Stimulated activated naive CD8-positive, alpha-beta T cell treated with anti-CD3 and anti-CD28 coated beads, Interleukin-15, Interleukin-2, amounts not matched to agents 100 ng/mL and 50 ng/mL, for 24 hours (primary cell): Measurements from ENCODE around the gene HMOX2.
A peak's percentile ranks its signal among the peaks of the same experiment; 100 is the strongest.

Experiments used
- H3K27ac Mint-ChIP-seq: one replicate; pipeline ENCODE4 v1.8.0; 2021; ENCODE audit warnings: mild to moderate bottlenecking, mixed read lengths
- H3K27me3 Mint-ChIP-seq: one replicate; pipeline ENCODE4 v1.8.0; 2021; ENCODE audit warnings: mixed read lengths
- H3K36me3 Mint-ChIP-seq: one replicate; pipeline ENCODE4 v1.8.0; 2021; ENCODE audit warnings: low read depth, mixed read lengths
- H3K4me1 Mint-ChIP-seq: one replicate; pipeline ENCODE4 v1.8.0; 2021; ENCODE audit warnings: low read depth, mixed read lengths
- H3K4me3 Mint-ChIP-seq: one replicate; pipeline ENCODE4 v1.8.0; 2021; ENCODE audit warnings: mild to moderate bottlenecking, mixed read lengths
- H3K9me3 Mint-ChIP-seq: one replicate; pipeline ENCODE4 v1.8.0; 2021; ENCODE audit warnings: mixed read lengths

The HMOX2 gene

DNA sequence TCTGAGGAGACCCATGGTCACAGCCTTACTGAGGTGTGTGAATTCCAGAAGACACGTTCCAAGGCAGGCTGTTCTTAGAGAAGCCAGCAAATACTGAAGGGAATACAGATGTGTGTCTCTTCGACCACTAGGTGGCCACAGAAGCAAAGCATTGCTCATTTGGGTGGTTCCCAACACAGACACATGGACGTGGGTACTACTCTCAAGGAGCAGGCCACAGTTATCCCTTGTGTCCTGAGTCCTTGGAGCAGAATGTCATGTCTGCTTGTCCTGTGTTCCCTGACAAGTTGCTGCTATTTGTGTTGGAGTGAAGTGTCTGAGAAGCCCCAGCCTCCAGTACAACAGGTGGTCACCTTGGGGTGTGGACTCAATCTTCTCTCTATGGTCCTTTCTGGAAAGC is 30.3 kb downstream of the HMOX2 start:
- Mint-ChIP-seq H3K27ac (peak overlapping the region; percentile 73), H3K4me3 (peak overlapping the region; percentile 8), H3K4me1 (peaks cover 48% of the 10 kb centered on the region), H3K9me3 (no peaks in the 10 kb centered on the region), H3K36me3 (peaks cover 33% of the 10 kb centered on the region), H3K27me3 (no peaks in the 10 kb centered on the region)

DNA sequence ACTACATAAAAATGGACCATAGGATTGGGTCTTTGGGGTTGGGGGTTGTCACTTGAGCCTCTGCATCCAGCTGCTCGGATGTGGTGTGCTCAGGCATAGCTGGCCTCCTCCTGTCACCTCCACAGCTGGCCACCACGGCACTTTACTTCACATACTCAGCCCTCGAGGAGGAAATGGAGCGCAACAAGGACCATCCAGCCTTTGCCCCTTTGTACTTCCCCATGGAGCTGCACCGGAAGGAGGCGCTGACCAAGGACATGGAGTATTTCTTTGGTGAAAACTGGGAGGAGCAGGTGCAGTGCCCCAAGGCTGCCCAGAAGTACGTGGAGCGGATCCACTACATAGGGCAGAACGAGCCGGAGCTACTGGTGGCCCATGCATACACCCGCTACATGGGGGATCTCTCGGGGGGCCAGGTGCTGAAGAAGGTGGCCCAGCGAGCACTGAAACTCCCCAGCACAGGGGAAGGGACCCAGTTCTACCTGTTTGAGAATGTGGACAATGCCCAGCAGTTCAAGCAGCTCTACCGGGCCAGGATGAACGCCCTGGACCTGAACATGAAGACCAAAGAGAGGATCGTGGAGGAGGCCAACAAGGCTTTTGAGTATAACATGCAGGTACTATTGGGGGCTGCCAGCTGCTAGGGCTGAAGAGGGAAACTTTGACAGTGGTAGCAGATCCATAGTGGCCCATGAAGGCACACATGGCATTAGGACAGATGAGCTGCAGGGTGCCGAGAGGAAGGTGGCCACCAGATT is 31.6 kb downstream of the HMOX2 start:
- no peaks in the 10 kb centered on the region for H3K27me3 Mint-ChIP-seq

DNA sequence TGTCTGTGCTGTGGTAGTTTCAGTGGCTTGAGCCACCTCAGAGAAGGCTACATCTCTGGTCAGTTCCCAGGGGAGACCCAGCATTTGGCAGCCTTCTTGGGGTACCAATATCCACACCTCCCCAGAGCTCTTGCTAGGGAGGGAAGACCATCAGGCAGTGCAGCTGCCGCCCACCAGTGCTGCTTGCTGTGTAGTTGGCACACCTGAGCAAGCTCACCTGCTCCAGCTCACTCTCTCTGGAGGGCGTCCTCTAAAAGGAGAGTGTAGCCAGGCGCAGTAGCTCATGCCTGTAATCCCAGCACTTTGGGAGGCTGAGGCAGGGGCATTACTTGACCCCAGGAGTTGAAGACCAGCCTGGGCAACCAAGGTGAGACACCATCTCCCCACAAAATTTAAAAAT is 32.6 kb downstream of the HMOX2 start:
- H3K27me3 Mint-ChIP-seq = no peaks in the 10 kb centered on the region
- H3K36me3 Mint-ChIP-seq = peaks cover 46% of the 10 kb centered on the region
- no peak overlapping the region for H3K4me3 Mint-ChIP-seq
- no peak overlapping the region for H3K27ac Mint-ChIP-seq
- peaks cover 40% of the 10 kb centered on the region for H3K4me1 Mint-ChIP-seq
- no peaks in the 10 kb centered on the region for H3K9me3 Mint-ChIP-seq

More for the DNA sequence above, 31.6 kb downstream of the HMOX2 start:
- no peak overlapping the region for H3K4me3 Mint-ChIP-seq
- peaks cover 43% of the 10 kb centered on the region for H3K36me3 Mint-ChIP-seq
- peaks cover 41% of the 10 kb centered on the region for H3K4me1 Mint-ChIP-seq
- no peaks in the 10 kb centered on the region for H3K9me3 Mint-ChIP-seq
- H3K27ac Mint-ChIP-seq = peak overlapping the region; percentile 73

DNA sequence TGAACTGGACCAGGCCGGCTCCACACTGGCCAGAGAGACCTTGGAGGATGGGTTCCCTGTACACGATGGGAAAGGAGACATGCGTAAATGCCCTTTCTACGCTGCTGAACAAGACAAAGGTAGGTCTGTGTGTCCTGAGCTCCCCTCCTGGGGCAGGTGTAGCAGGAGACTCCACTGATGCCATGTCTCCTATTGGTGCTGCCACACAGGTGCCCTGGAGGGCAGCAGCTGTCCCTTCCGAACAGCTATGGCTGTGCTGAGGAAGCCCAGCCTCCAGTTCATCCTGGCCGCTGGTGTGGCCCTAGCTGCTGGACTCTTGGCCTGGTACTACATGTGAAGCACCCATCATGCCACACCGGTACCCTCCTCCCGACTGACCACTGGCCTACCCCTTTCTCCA is 33.2 kb downstream of the HMOX2 start:
- Mint-ChIP-seq H3K4me1 (peaks cover 40% of the 10 kb centered on the region), H3K36me3 (peaks cover 46% of the 10 kb centered on the region), H3K4me3 (no peak overlapping the region), H3K27ac (no peak overlapping the region), H3K9me3 (no peaks in the 10 kb centered on the region), H3K27me3 (no peaks in the 10 kb centered on the region)

DNA sequence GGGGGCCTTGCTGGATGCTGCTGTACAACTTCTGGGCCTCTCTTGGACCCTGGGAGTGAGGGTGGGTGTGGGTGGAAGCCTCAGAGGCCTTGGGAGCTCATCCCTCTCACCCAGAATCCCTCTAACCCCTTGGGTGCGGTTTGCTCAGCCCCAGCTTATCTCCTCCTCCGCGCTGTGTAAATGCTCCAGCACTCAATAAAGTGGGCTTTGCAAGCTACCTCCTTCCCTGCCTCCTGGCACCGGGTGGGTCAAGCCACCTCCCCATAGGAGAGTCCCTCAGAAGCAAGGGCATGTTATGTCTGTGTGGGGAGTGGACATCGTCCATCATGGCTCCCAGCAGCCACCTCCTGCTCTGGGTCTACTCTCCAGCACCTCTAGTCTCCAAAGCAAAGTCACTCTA is 33.9 kb downstream of the HMOX2 start:
- H3K4me1 Mint-ChIP-seq = peaks cover 40% of the 10 kb centered on the region
- H3K9me3 Mint-ChIP-seq = no peaks in the 10 kb centered on the region
- peak overlapping the region; percentile 34 for H3K27ac Mint-ChIP-seq

DNA sequence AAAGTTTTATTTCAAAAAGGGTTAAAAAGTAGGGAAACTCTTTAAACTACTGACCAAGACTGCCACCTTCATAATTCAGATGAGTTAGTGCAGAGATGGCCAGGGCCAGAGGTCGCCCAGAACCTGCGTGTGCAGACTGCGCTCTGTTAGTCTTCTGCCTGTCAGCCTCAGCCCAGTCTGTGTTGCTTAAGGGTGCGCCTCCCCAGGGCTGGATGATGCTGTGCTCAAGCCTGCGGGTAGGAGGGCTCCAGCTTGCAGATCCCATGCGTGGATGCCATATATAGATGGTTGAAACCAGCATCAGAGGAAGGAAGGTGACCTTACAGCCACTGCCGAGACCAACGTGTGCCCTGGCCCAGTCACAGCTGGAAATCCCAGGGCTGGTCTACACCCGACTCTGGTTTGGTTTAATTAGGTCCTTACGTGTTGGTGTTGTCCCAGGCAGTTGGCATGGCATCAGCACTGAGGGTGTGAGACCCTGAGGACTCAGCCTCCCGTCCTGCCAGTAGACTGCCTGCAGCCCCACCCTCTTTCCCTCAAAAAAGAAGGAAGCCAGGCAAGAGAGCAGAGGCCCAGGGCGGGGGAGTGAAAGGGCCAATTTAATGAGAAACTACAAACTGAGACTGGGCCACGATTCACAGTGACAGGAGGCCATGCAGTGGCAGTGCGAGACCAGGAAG is 34.7 kb downstream of the HMOX2 start:
- no peaks in the 10 kb centered on the region for H3K27me3 Mint-ChIP-seq
- peaks cover 40% of the 10 kb centered on the region for H3K4me1 Mint-ChIP-seq
- no peaks in the 10 kb centered on the region for H3K9me3 Mint-ChIP-seq
- peaks cover 44% of the 10 kb centered on the region for H3K36me3 Mint-ChIP-seq
- H3K27ac Mint-ChIP-seq = peak overlapping the region; percentile 36
- H3K4me3 Mint-ChIP-seq = no peak overlapping the region

More for the DNA sequence above, 33.9 kb downstream of the HMOX2 start:
- no peak overlapping the region for H3K4me3 Mint-ChIP-seq
- peaks cover 46% of the 10 kb centered on the region for H3K36me3 Mint-ChIP-seq
- H3K27me3 Mint-ChIP-seq = no peaks in the 10 kb centered on the region

DNA sequence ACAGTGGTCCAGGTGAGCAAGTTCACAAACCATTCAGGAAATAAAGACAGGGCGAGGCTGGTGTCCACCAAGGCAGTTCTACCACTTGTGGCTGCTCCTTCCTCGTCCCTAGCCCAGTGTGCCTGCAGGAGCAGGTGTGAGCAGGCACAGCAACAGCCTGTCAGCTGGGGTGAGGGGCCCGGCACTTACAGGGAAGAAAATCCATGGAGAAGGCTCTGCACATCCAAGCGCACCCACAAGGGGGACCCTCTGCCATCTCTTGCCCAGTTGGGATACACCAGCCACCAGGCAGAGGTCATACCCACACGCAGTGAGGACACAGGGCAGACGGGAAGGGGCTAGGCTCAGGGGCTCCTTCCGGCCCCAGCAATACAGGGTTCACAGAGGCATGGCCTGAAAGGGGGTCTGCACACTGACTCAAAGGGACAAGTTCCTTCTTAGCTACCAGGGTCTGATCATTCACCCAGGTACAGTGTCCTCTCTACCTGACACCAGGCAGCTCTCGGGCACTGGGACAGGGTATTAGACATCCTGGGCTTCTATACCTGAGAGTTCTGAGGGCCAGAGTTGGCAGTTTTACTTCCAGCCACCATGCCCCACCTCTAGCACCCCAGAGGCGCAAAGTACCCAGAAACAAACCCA is 35.4 kb downstream of the HMOX2 start:
- no peaks in the 10 kb centered on the region for H3K27me3 Mint-ChIP-seq
- peaks cover 39% of the 10 kb centered on the region for H3K4me1 Mint-ChIP-seq
- H3K36me3 Mint-ChIP-seq = peaks cover 40% of the 10 kb centered on the region
- no peak overlapping the region for H3K27ac Mint-ChIP-seq
- no peak overlapping the region for H3K4me3 Mint-ChIP-seq
- no peaks in the 10 kb centered on the region for H3K9me3 Mint-ChIP-seq

DNA sequence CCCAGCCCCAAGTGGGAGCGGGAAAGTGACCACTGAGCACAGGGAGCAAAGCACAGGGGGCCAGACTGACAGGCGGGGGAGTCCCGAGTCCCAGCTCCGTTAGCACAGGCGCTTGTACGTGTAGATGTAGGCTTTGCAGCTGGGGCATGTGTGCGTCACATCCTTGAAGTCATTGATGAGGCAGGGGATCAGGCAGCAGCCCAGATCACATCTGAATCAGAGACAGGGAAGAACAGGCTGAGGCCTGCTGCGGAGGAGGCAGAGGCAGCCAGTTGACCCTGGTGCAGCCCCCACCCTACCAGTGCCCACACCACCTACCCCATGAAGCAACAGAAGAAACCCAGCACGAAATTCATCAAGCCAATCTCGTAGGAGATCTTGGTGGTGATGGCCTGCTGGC is 36.3 kb downstream of the HMOX2 start:
- peaks cover 44% of the 10 kb centered on the region for H3K4me1 Mint-ChIP-seq
- H3K9me3 Mint-ChIP-seq = no peaks in the 10 kb centered on the region
- H3K27ac Mint-ChIP-seq = no peak overlapping the region
- no peak overlapping the region for H3K4me3 Mint-ChIP-seq
- no peaks in the 10 kb centered on the region for H3K27me3 Mint-ChIP-seq
- peaks cover 35% of the 10 kb centered on the region for H3K36me3 Mint-ChIP-seq

DNA sequence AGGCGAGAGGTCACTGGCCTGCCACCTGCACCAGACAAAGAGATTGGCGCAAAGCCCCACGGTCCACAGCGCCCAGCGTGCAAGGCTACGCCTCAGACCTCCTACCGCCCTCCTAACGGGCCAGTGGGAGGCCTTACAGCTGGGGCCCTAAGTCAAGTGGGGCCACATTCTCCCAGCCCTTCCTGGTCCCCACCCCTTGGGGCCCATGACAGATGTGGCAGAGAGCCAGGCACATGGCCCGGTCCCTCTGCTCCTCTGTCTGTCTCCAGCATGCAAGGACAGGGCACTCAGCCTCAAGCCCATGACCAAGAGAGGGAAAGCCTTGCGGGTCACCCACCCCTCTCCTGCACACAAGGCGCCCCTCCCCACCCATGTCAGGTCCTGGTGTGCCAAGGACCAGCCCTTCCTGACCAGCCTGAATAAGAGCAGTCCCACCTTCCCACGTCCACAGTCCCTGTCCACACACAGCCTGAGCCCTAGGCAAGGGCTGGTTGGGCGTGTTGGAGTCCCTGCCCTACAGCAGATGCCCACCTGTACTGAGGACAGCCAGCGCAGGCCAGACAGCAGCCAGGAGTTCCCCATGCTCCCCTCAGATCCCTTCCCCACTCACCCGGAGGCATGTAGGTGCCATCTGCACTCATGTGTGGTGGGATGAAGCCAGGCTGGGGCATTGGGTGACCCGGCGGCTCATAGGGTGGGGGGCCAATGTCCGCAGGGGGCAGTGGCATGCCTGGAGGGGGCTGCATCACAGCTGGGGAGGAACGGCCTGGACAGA is 37.1 kb downstream of the HMOX2 start:
- no peak overlapping the region for H3K4me3 Mint-ChIP-seq
- peaks cover 27% of the 10 kb centered on the region for H3K36me3 Mint-ChIP-seq
- no peaks in the 10 kb centered on the region for H3K27me3 Mint-ChIP-seq
- H3K4me1 Mint-ChIP-seq = peaks cover 44% of the 10 kb centered on the region
- H3K9me3 Mint-ChIP-seq = no peaks in the 10 kb centered on the region
- H3K27ac Mint-ChIP-seq = peak overlapping the region; percentile 49

DNA sequence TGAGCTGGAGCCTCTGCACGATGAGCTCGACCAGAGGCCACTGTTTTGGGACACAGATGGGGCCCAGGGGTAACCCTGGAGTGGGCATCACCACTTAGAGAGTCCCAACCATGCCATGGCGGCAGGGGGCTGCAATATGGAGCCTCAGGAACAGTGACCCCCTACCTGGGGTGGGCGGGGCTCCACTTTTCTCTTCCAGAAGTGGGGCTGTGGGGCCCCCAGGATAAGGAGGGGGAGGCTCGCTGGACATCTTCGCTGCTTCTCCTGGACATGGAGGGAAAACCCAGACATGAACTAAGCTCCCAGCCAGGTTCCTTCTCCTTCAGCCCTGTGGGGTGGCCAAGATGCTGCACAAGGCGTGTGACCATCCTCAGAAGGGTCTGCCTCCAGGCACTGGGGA is 37.7 kb downstream of the HMOX2 start:
- Mint-ChIP-seq H3K36me3 (peaks cover 26% of the 10 kb centered on the region), H3K4me3 (no peak overlapping the region), H3K27me3 (no peaks in the 10 kb centered on the region), H3K9me3 (no peaks in the 10 kb centered on the region), H3K4me1 (peaks cover 48% of the 10 kb centered on the region), H3K27ac (peak overlapping the region; percentile 55)

DNA sequence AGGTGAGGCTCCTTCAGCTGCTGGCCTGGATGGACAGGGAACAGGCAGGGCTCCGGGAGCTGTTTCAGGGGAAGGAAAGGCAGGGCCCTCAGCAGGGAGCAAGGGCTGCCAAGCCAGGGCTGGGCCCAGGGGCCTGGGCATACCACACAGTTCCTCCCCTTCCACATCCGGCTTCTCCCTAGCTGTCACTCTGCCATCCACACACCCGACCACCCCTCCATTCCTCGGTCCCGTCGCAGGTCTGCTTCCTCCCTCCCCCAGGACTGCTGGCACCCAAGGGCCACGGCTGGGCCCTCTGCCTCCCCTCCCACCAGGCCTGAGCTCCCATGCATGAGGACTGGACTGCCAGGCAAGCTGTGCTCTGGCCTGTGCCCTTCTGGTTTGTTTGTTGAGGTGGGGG is 38.4 kb downstream of the HMOX2 start:
- Mint-ChIP-seq H3K27ac (peak overlapping the region; percentile 89), H3K9me3 (no peaks in the 10 kb centered on the region), H3K4me1 (peaks cover 48% of the 10 kb centered on the region), H3K36me3 (peaks cover 26% of the 10 kb centered on the region), H3K27me3 (no peaks in the 10 kb centered on the region), H3K4me3 (no peak overlapping the region)

DNA sequence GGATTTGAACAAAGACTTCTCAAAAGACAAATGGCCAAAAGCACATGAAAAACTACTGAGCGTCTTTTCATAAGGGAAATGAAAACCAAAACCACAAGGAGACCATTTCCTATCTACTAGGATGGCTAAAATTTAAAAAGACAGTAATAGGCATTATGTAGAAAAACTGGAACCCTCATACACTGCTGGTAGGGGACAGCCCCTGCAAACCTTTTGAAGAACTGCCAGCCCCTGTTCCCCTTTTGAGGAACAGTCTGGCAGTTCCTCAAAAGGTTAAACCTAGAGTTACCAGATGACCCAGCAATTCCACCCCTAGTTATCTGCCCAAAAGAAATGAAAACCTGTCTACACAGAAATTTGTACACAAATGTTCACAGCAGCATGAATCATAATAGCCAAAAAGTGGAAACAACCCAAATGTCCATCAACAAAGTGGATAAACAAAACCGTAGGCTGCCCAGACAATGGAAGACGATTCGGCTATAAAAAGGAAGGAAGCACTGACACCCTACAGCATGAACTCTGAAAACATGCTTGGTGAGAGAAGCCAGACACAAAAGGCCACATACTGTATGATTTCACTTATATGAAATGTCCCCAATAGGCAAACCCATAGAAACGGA is 39.5 kb downstream of the HMOX2 start:
- Mint-ChIP-seq H3K36me3 (peaks cover 21% of the 10 kb centered on the region), H3K4me1 (peaks cover 48% of the 10 kb centered on the region), H3K27ac (peak overlapping the region; percentile 89), H3K27me3 (no peaks in the 10 kb centered on the region), H3K9me3 (no peaks in the 10 kb centered on the region), H3K4me3 (peak overlapping the region; percentile 53)

DNA sequence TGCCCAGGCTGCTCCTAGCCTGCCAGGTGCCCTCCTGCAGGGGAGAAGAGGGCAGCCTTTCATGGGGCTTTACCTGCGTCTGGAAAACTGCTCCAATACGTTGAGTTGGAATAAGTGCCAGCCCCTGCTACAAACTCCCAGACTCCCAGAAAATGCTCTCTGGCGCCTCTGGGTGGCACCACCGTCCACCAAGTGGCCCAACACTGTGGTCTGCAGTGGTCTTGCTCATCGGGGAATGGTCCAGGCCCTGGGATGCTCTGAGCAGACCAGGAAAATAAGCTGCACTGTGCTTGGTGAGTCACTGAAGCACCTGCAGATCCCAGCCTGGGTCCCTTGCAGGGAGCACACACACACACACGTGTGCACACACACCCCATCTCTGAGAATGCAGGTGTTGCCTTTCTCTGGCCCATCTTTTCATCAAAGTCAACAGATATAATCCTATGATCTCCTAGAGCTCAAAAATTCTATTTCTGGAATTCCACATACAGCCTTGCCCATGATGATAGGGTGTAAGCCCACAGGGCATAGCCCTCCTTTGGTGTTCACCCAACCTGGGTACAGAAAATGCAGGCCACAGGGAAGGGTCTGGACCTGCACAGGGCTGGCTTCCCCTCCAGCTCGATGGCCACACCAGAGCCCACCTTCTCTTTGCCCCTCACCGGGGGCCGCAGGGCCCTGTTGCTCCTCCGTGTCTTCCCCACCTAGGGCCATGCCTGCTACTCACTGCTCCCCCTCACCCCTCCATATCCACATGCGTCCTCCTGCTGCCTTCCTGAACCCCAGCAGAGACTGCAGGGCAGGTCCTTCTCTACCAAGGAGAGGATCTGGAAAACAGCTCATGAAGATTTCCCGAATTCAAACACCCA is 41.8 kb downstream of the HMOX2 start:
- peak overlapping the region; percentile 49 for H3K27ac Mint-ChIP-seq
- no peak overlapping the region for H3K4me3 Mint-ChIP-seq
- peaks cover 7% of the 10 kb centered on the region for H3K36me3 Mint-ChIP-seq
- no peaks in the 10 kb centered on the region for H3K9me3 Mint-ChIP-seq
- peaks cover 44% of the 10 kb centered on the region for H3K4me1 Mint-ChIP-seq
- H3K27me3 Mint-ChIP-seq = no peaks in the 10 kb centered on the region
